ENCODE measurements around the gene DNAJB2.
"Not testable (repeated sequence)": the region's sequence is repeated elsewhere in the genome, so short reads cannot be mapped to it uniquely, and the experiment has no call there.

The DNAJB2 gene

GRCh38 chr2:219296631-219297391 is 17.6 kb downstream of the DNAJB2 start:
- DNase-seq (ENCODE audit: extremely low spot score, insufficient read length, low read depth) (no peak), FAIRE-seq (no peak)

GRCh38 chr2:219297766-219298456 is 18.7 kb downstream of the DNAJB2 start:
- DNase-seq (ENCODE audit: extremely low spot score, insufficient read length, low read depth) (no peak), FAIRE-seq (no peak)

- DNase-seq (ENCODE audit: extremely low spot score, insufficient read length, low read depth) (peak; percentile 84), FAIRE-seq (peak; percentile 89)
Measured at GRCh38 chr2:219298759-219299371, 19.7 kb downstream of the DNAJB2 start.

- no peak for DNase-seq (ENCODE audit: extremely low spot score, insufficient read length, low read depth)
- no peak for FAIRE-seq
Measured at GRCh38 chr2:219299372-219299760, 20.2 kb downstream of the DNAJB2 start.

- DNase-seq (ENCODE audit: extremely low spot score, insufficient read length, low read depth) (no peak), FAIRE-seq (no peak)
Measured at GRCh38 chr2:219300022-219300421, 20.9 kb downstream of the DNAJB2 start.

- no peak for DNase-seq (ENCODE audit: extremely low spot score, insufficient read length, low read depth)
- no peak for FAIRE-seq
Measured at GRCh38 chr2:219302412-219302968, 23.3 kb downstream of the DNAJB2 start.

GRCh38 chr2:219304223-219304622 is 25.1 kb downstream of the DNAJB2 start:
- no peak for DNase-seq (ENCODE audit: extremely low spot score, insufficient read length, low read depth)
- FAIRE-seq = no peak

GRCh38 chr2:219306047-219306446 is 26.9 kb downstream of the DNAJB2 start:
- DNase-seq (ENCODE audit: extremely low spot score, insufficient read length, low read depth) = no peak
- FAIRE-seq = no peak

GRCh38 chr2:219308142-219309101 is 29.3 kb downstream of the DNAJB2 start:
- FAIRE-seq = no peak

GRCh38 chr2:219309278-219309677 is 30.1 kb downstream of the DNAJB2 start, which contains the start of gene PTPRN:
TSS of gene PTPRN (minus strand) at chr2:219309401. CDS start at chr2:219309332, 69 bp downstream.
- FAIRE-seq (no peak), DNase-seq (ENCODE audit: extremely low spot score, insufficient read length, low read depth) (no peak)

More at GRCh38 chr2:219308142-219309101, 29.3 kb downstream of the DNAJB2 start:
- peak; percentile 46 for DNase-seq (ENCODE audit: extremely low spot score, insufficient read length, low read depth)

GRCh38 chr2:219312683-219313263 is 33.6 kb downstream of the DNAJB2 start:
- FAIRE-seq; DNase-seq (ENCODE audit: extremely low spot score, insufficient read length, low read depth): not testable (repeated sequence)

GRCh38 chr2:219314804-219315468 is 35.8 kb downstream of the DNAJB2 start:
- no peak for DNase-seq (ENCODE audit: extremely low spot score, insufficient read length, low read depth)
- FAIRE-seq = no peak

GRCh38 chr2:219323434-219323833 is 44.3 kb downstream of the DNAJB2 start:
- DNase-seq (ENCODE audit: extremely low spot score, insufficient read length, low read depth) = no peak
- no peak for FAIRE-seq

GRCh38 chr2:219325136-219325535 is 46.0 kb downstream of the DNAJB2 start:
- no peak for FAIRE-seq
- no peak for DNase-seq (ENCODE audit: extremely low spot score, insufficient read length, low read depth)

GRCh38 chr2:219325657-219326315 is 46.6 kb downstream of the DNAJB2 start:
- no peak for DNase-seq (ENCODE audit: extremely low spot score, insufficient read length, low read depth)
- no peak for FAIRE-seq

- no peak for DNase-seq (ENCODE audit: extremely low spot score, insufficient read length, low read depth)
- no peak for FAIRE-seq
Measured at GRCh38 chr2:219327719-219328118, 48.6 kb downstream of the DNAJB2 start.

GRCh38 chr2:219331560-219332213 is 52.5 kb downstream of the DNAJB2 start:
- FAIRE-seq (no peak), DNase-seq (ENCODE audit: extremely low spot score, insufficient read length, low read depth) (no peak)

- DNase-seq (ENCODE audit: extremely low spot score, insufficient read length, low read depth) (no peak), FAIRE-seq (no peak)
Measured at GRCh38 chr2:219332542-219332941, 53.4 kb downstream of the DNAJB2 start, which contains the start of gene RESP18. TSS of gene RESP18 (minus strand) at chr2:219332744.

Measured in GM18507 (cell line).